Smooth muscle cell (in vitro differentiated cells): Measurements from ENCODE around the gene LINGO1. TPM values are rescaled to one million over a fixed set of nuclear protein-coding genes. Genes with fewer than 3 reads are reported as not detected.
A peak's percentile ranks its signal among the peaks of the same experiment; 100 is the strongest.

Experiments used
- DNase-seq: peaks from one replicate; lab custom pipeline; 2025; ENCODE audit not compliant: unreplicated experiment; lab: John Stamatoyannopoulos, UW
- H2AFZ ChIP-seq: fragments of 200-600 bp; sonication (generic); 2 replicates; pipeline ENCODE4 v1.6.0; 2016; ENCODE audit warnings: antibody characterized with exemption, low read depth, mild to moderate bottlenecking
- H3F3A ChIP-seq: fragments of 200-600 bp; sonication (generic); 2 replicates; pipeline ENCODE4 v1.6.0; 2017; ENCODE audit warnings: antibody characterized with exemption, low read depth
- H3K27ac ChIP-seq: fragments of 200-600 bp; sonication (generic); 2 replicates; pipeline ENCODE4 v1.5.1; 2016; ENCODE audit warnings: low read depth, mild to moderate bottlenecking
- H3K27me3 ChIP-seq: fragments of 200-600 bp; sonication (generic); 2 replicates; pipeline ENCODE4 v1.6.1; 2016; ENCODE audit warnings: low read depth, mild to moderate bottlenecking
- H3K36me3 ChIP-seq: fragments of 200-600 bp; sonication (generic); 2 replicates; pipeline ENCODE4 v1.5.1; 2016; ENCODE audit warnings: low read depth
- H3K4me1 ChIP-seq: fragments of 200-600 bp; sonication (generic); 2 replicates; pipeline ENCODE4 v1.5.1; 2016; ENCODE audit warnings: low read depth
- H3K4me2 ChIP-seq: fragments of 200-600 bp; sonication (generic); 2 replicates; pipeline ENCODE4 v1.6.0; 2016; ENCODE audit warnings: mild to moderate bottlenecking
- H3K4me3 ChIP-seq: fragments of 200-600 bp; sonication (generic); 2 replicates; pipeline ENCODE4 v1.5.1; 2016; ENCODE audit warnings: mild to moderate bottlenecking
- H3K79me2 ChIP-seq: fragments of 200-600 bp; sonication (generic); 2 replicates; pipeline ENCODE4 v1.6.0; 2016; ENCODE audit warnings: low read depth, mild to moderate bottlenecking
- H3K9ac ChIP-seq: fragments of 200-600 bp; sonication (generic); 2 replicates; pipeline ENCODE4 v1.6.0; 2016; ENCODE audit warnings: low read depth
- H3K9me3 ChIP-seq: fragments of 200-600 bp; sonication (generic); replicated peaks from 2 replicates; pipeline ENCODE4 v1.5.1; 2016; ENCODE audit warnings: low read depth
- H4K20me1 ChIP-seq: fragments of 200-600 bp; sonication (generic); 2 replicates; pipeline ENCODE4 v1.6.0; 2016; ENCODE audit warnings: low read depth
- WGBS: methylation state at CpG from one replicate; pipeline ENCODE4 v1.1.7; 2016; ENCODE audit warnings: low lambda C conversion rate; 5-methylcytosine and 5-hydroxymethylcytosine counted together
- polyA plus RNA-seq: library from polyadenylated mRNA; unstranded; fragments of >200 nt; fragmentation: Nextera tagmentation; extraction: Ambion mirVana; gene quantifications from 2 replicates; pipeline ENCODE4 v1.2.1, GENCODE V29; 2016
- total RNA-seq: library from RNA; depleted of rRNA; stranded (reverse); fragments of >200 nt; gene quantifications from 2 replicates; pipeline ENCODE4 v1.2.3, GENCODE V29; 2014
- TF ChIP-seq, protein P1 (sequence below): fragments of 200-600 bp; sonication (generic); IDR thresholded peaks from 2 replicates; pipeline ENCODE4 v1.5.1; 2017; ENCODE audit warnings: borderline replicate concordance, mild to moderate bottlenecking, antibody characterized with exemption; ENCODE audit not compliant: insufficient read depth, poor library complexity, severe bottlenecking

The LINGO1 gene
- total and polyA plus RNA-seq, 2 experiments from 2014 or later, result 3.5 to 13.4 TPM

DNA sequence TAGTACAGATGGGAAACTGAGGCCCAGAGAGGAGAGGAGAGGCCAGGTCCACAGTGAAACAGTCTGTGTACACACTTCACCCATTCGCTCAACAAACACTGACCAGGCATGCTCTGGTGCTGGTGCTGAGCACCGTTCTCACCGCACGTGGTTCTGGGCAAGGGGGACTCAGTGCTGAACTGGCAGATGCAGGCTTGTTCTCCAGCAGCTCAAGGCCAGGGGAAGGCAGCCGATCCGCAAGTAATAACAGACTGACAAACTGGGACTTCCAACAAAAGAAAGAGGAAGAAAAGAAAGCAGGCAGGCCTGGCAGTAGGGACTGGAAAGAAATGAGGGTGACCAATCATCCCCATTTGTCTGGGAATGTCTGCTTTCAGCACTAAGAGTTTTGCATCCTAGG is 25.6 kb upstream of the LINGO1 start:
- Histone ChIP-seq H3K27ac (no peak overlapping the region), H3K9ac (no peak overlapping the region), H3K4me1 (no peaks in the 10 kb centered on the region), H3K36me3 (no peaks in the 10 kb centered on the region), H3K4me3 (no peak overlapping the region), H3K9me3 (no peaks in the 10 kb centered on the region), H4K20me1 (no peaks in the 10 kb centered on the region), H3K27me3 (no peaks in the 10 kb centered on the region), H3K79me2 (no peaks in the 10 kb centered on the region), H3K4me2 (no peak overlapping the region), H2AFZ (no peak overlapping the region), H3F3A (no peaks in the 10 kb centered on the region)
- 90% methylated on average over 6 of the region's 6 CpGs for WGBS
- no peak for DNase-seq
- TF ChIP-seq, protein P1, sequence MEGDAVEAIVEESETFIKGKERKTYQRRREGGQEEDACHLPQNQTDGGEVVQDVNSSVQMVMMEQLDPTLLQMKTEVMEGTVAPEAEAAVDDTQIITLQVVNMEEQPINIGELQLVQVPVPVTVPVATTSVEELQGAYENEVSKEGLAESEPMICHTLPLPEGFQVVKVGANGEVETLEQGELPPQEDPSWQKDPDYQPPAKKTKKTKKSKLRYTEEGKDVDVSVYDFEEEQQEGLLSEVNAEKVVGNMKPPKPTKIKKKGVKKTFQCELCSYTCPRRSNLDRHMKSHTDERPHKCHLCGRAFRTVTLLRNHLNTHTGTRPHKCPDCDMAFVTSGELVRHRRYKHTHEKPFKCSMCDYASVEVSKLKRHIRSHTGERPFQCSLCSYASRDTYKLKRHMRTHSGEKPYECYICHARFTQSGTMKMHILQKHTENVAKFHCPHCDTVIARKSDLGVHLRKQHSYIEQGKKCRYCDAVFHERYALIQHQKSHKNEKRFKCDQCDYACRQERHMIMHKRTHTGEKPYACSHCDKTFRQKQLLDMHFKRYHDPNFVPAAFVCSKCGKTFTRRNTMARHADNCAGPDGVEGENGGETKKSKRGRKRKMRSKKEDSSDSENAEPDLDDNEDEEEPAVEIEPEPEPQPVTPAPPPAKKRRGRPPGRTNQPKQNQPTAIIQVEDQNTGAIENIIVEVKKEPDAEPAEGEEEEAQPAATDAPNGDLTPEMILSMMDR, result no peak

DNA sequence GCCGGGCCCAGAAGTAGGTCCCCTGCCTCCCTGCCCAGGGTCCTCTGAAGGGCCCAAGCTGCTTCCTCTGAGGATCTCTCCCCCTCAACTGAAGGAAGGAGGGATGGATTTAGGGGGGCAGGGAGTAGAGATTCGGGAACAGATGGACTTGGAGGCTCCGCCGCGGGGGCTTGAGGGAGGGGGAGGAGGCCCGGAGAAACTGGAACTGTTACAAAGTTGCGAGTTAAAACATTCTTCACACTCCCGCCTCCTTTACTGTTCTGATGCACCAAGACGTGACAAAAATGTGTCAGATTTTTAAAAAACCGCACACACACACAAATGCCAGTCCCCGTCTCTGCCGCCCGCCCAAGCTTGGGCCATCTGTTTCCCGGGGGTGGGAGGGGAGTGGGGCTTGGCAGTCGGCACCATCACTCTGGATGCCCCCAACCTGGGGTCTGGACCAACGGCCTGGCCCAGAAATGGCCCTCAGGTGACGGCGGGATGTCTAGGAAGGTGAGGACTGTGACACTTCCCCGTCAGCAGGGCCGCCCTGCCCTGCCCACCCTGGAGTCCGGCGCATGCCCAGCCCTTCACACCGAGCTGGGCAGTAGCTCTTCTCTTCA is 25.0 kb upstream of the LINGO1 start:
- Histone ChIP-seq H3K4me1 (no peaks in the 10 kb centered on the region), H3K4me2 (no peak overlapping the region), H2AFZ (no peak overlapping the region), H4K20me1 (no peaks in the 10 kb centered on the region), H3K9me3 (no peaks in the 10 kb centered on the region), H3K79me2 (no peaks in the 10 kb centered on the region), H3K27me3 (no peaks in the 10 kb centered on the region), H3K4me3 (no peak overlapping the region), H3K9ac (no peak overlapping the region), H3K27ac (no peak overlapping the region), H3F3A (no peaks in the 10 kb centered on the region), H3K36me3 (no peaks in the 10 kb centered on the region)
- TF ChIP-seq, protein P1, result no peak
- no peak for DNase-seq
- 90% methylated on average over 23 of the region's 23 CpGs for WGBS

DNA sequence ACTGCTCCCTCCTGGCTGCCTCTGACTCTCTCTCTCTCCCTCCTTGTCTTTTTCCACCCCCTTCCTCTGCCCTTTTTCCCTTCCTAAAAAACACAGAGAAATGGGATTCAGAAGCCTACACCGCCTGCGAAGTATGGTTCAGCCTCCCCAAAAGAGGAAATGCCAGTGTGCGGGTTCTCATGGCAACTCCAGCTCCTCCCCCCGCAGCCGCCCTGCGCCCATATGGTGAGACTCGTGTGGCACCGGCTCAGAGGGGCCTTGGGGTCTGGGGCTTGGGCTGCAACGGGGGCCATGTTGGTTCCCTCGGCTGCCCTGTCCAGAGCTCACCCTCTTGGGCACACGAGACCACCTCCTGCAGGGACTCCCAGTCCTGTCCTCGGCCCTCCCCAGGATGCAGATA is 23.6 kb upstream of the LINGO1 start:
- H3K27ac ChIP-seq, result no peak overlapping the region
- no peaks in the 10 kb centered on the region for H3K27me3 ChIP-seq
- H3K4me3 ChIP-seq, result no peak overlapping the region
- no peaks in the 10 kb centered on the region for H3K4me1 ChIP-seq
- H3F3A ChIP-seq, result no peaks in the 10 kb centered on the region
- H3K9me3 ChIP-seq, result no peaks in the 10 kb centered on the region
- H3K4me2 ChIP-seq, result no peak overlapping the region
- H2AFZ ChIP-seq, result no peak overlapping the region
- no peaks in the 10 kb centered on the region for H3K36me3 ChIP-seq
- H3K79me2 ChIP-seq, result no peaks in the 10 kb centered on the region
- TF ChIP-seq, protein P1, result no peak
- WGBS, result 84% methylated on average over 12 of the region's 12 CpGs
- H3K9ac ChIP-seq, result no peak overlapping the region
- no peak for DNase-seq
- H4K20me1 ChIP-seq, result no peaks in the 10 kb centered on the region

DNA sequence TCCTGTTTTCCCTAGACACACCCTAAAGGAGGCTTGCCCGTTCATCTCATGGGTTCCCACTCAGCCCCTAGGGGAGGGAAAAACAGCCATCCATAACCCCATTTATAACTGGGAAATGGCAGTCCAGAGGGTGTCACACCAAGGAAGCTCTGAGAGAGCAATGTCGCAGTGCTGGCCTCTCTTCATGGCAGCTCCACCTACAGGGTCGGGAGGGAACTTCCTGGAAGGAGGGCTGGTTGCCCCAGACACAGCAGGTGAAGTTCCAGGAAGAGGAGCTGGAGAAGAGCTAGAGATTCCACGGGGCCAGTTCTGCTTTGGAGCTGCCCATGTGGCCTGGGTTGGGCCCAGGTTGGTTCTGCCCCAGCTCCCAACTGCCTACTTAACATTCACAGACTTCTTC is 22.3 kb upstream of the LINGO1 start:
- Histone ChIP-seq H3K4me3 (no peak overlapping the region), H3K27me3 (no peaks in the 10 kb centered on the region)
- 38% methylated on average over 4 of the region's 4 CpGs for WGBS

More for the DNA sequence above, 22.3 kb upstream of the LINGO1 start:
- Histone ChIP-seq H3K79me2 (no peaks in the 10 kb centered on the region), H3K4me1 (no peaks in the 10 kb centered on the region), H3K36me3 (no peaks in the 10 kb centered on the region), H3K4me2 (no peak overlapping the region), H2AFZ (no peak overlapping the region), H3F3A (no peaks in the 10 kb centered on the region), H4K20me1 (no peaks in the 10 kb centered on the region), H3K9ac (no peak overlapping the region), H3K9me3 (no peaks in the 10 kb centered on the region), H3K27ac (no peak overlapping the region)
- DNase-seq, result no peak
- TF ChIP-seq, protein P1, result peak; percentile 26
